Loucy (cell line): ENCODE measurements around the gene CARS2.
"Not testable (repeated sequence)": the region's sequence is repeated elsewhere in the genome, so short reads cannot be mapped to it uniquely, and the experiment has no call there.

ENCODE experiments used
- CTCF ChIP-seq: fragments of 200-600 bp; sonication (generic); conservative IDR thresholded peaks from 2 replicates; pipeline ENCODE4 v1.5.1; 2014; ENCODE audit warnings: mild to moderate bottlenecking, antibody characterized with exemption, low read length
- EZH2phosphoT487 ChIP-seq: fragments of 200-600 bp; IDR thresholded peaks from 2 replicates; pipeline ENCODE4 v1.6.1; 2018; ENCODE audit warnings: antibody characterized with exemption, mild to moderate bottlenecking, moderate library complexity, borderline replicate concordance

- TF ChIP-seq CTCF, EZH2phosphoT487: not testable (repeated sequence)
Observed at GRCh38 chr13:110701061-110701460, 4.9 kb downstream of the CARS2 start.
